Measurements from ENCODE around the gene RCC2. TPM values are rescaled to one million over a fixed set of nuclear protein-coding genes. Genes with fewer than 3 reads are reported as not detected.
A peak's percentile ranks its signal among the peaks of the same experiment; 100 is the strongest.

RCC2 gene
- total and polyA plus RNA-seq, 7 donors: 12.8 to 62.9 (median 21.0) TPM

- H3K4me3 ChIP-seq: no peak overlapping the region
- intact Hi-C loops (cut with DNase I): loop anchor here (10.0 kb wide), 1 partner anchor 281 kb away; no protein-coding TSS in a partner anchor
- TF ChIP-seq POLR2A (IDR thresholded peaks at IDR 0.05) (no peak), POLR2AphosphoS5 (IDR thresholded peaks at IDR 0.05) (no peak), CTCF (IDR thresholded peaks at IDR 0.05) (peak; percentile 8 to 76 (median 56)), EP300 (IDR thresholded peaks at IDR 0.05) (no peak)
- 50 to 60% methylated on average over 15 of the region's 15 CpGs for WGBS, 2 donors
- H3K9me3 ChIP-seq: no peaks in the 10 kb centered on the region
- H3K4me1 ChIP-seq: no peaks in the 10 kb centered on the region
- peaks cover 10 to 42% (median 24%) of the 10 kb centered on the region in 4 donors for H3K36me3 ChIP-seq
- no peak for DNase-seq
- H3K27ac ChIP-seq: no peak overlapping the region
- H3K27me3 ChIP-seq: no peaks in the 10 kb centered on the region
These were observed 33.3 kb downstream of the RCC2 start for GRCh38 chr1:17405898-17406759.

GRCh38 chr1:17404820-17405219 lies 34.7 kb downstream of the RCC2 start:
- no peak for TF ChIP-seq EP300 (IDR thresholded peaks at IDR 0.05)
- Histone ChIP-seq H3K36me3 (peaks cover 7 to 29% (median 15%) of the 10 kb centered on the region in 4 donors), H3K9me3 (no peaks in the 10 kb centered on the region), H3K27ac (no peak overlapping the region), H3K4me1 (no peaks in the 10 kb centered on the region), H3K27me3 (no peaks in the 10 kb centered on the region), H3K4me3 (no peak overlapping the region)
- intact Hi-C loops (cut with DNase I): loop anchor here (10.0 kb wide), 1 partner anchor 280 kb away; no protein-coding TSS in a partner anchor
- no peak for DNase-seq
- 59 to 84% methylated on average over 6 of the region's 6 CpGs for WGBS, 2 donors

GRCh38 chr1:17404034-17404684 lies 35.3 kb downstream of the RCC2 start:
- DNase-seq: no peak
- no peak overlapping the region for H3K4me3 ChIP-seq
- intact Hi-C loops (cut with DNase I): loop anchor here (10.0 kb wide), 1 partner anchor 279 kb away; no protein-coding TSS in a partner anchor
- H3K27ac ChIP-seq: no peak overlapping the region
- H3K9me3 ChIP-seq: no peaks in the 10 kb centered on the region
- TF ChIP-seq POLR2AphosphoS5 (IDR thresholded peaks at IDR 0.05) (no peak), CTCF (IDR thresholded peaks at IDR 0.05) (no peak), EP300 (IDR thresholded peaks at IDR 0.05) (no peak), POLR2A (IDR thresholded peaks at IDR 0.05) (no peak)
- WGBS, 2 donors: 53 to 72% methylated on average over 15 of the region's 15 CpGs
- H3K36me3 ChIP-seq: peaks cover 4 to 23% (median 9%) of the 10 kb centered on the region in 4 donors
- H3K27me3 ChIP-seq: no peaks in the 10 kb centered on the region
- H3K4me1 ChIP-seq: no peaks in the 10 kb centered on the region

- H3K36me3 ChIP-seq: peaks cover 0 to 12% (median 3%) of the 10 kb centered on the region in 4 donors
- TF ChIP-seq CTCF (IDR thresholded peaks at IDR 0.05) (no peak), EP300 (IDR thresholded peaks at IDR 0.05) (no peak), POLR2A (IDR thresholded peaks at IDR 0.05) (no peak)
- no peak for DNase-seq
- H3K4me1 ChIP-seq: no peaks in the 10 kb centered on the region
- no peak overlapping the region for H3K4me3 ChIP-seq
- H3K27me3 ChIP-seq: no peaks in the 10 kb centered on the region
- intact Hi-C loops (cut with DNase I): loop anchor here (10.0 kb wide), 1 partner anchor 278 kb away; no protein-coding TSS in a partner anchor
- 26 to 56% methylated on average over 3 of the region's 3 CpGs for WGBS, 2 donors
- H3K27ac ChIP-seq: no peak overlapping the region
- H3K9me3 ChIP-seq: no peaks in the 10 kb centered on the region
These were observed 36.4 kb downstream of the RCC2 start for GRCh38 chr1:17403081-17403480.

- no peak for DNase-seq
- Histone ChIP-seq H3K9me3 (no peaks in the 10 kb centered on the region), H3K4me3 (no peak overlapping the region), H3K27me3 (no peaks in the 10 kb centered on the region), H3K4me1 (no peaks in the 10 kb centered on the region), H3K36me3 (no peaks in the 10 kb centered on the region), H3K27ac (no peak overlapping the region)
- TF ChIP-seq CTCF (IDR thresholded peaks at IDR 0.05) (no peak), POLR2A (IDR thresholded peaks at IDR 0.05) (no peak), POLR2AphosphoS5 (IDR thresholded peaks at IDR 0.05) (no peak), EP300 (IDR thresholded peaks at IDR 0.05) (no peak)
- intact Hi-C loops (cut with DNase I): loop anchor here (10.0 kb wide), 1 partner anchor 277 kb away; no protein-coding TSS in a partner anchor
- WGBS, 2 donors: 59 to 64% methylated on average over 4 of the region's 4 CpGs
These were observed 37.6 kb downstream of the RCC2 start for GRCh38 chr1:17401841-17402240.
